HCEC 1CT (cell line): Measurements from ENCODE around the gene CCL11.

Source experiments
- DNase-seq: peaks from one replicate; pipeline ENCODE4 v3.0.0-alpha.2; 2017

Gene CCL11

GRCh38 chr17:34257986-34258326, 27.6 kb upstream of the CCL11 start:
- DNase-seq: no peak

- peak; percentile 47 for DNase-seq
Measured at GRCh38 chr17:34259146-34259545, 26.4 kb upstream of the CCL11 start.

GRCh38 chr17:34260861-34261260, 24.7 kb upstream of the CCL11 start:
- no peak for DNase-seq

- DNase-seq: no peak
Measured at GRCh38 chr17:34261568-34262337, 23.8 kb upstream of the CCL11 start.

GRCh38 chr17:34265711-34266110, 19.8 kb upstream of the CCL11 start:
- peak; percentile 24 for DNase-seq

GRCh38 chr17:34269969-34270368, 15.6 kb upstream of the CCL11 start, which contains the start of gene CCL7:
Gene CCL7 (plus strand): TSS chr17:34270221. CDS start chr17:34270291, 70 bp downstream.
- peak; percentile 75 for DNase-seq

GRCh38 chr17:34275881-34276280, 9.7 kb upstream of the CCL11 start:
- DNase-seq: peak; percentile 95

GRCh38 chr17:34276826-34277225, 8.7 kb upstream of the CCL11 start:
- DNase-seq: no peak

GRCh38 chr17:34283571-34283970, 2.0 kb upstream of the CCL11 start:
- no peak for DNase-seq

GRCh38 chr17:34287875-34288274, 2.3 kb downstream of the CCL11 start:
- no peak for DNase-seq

GRCh38 chr17:34290586-34290985, 5.0 kb downstream of the CCL11 start:
- no peak for DNase-seq

- DNase-seq: no peak
Measured at GRCh38 chr17:34291721-34292348, 6.3 kb downstream of the CCL11 start.

GRCh38 chr17:34299027-34299426, 13.5 kb downstream of the CCL11 start:
- no peak for DNase-seq

GRCh38 chr17:34299956-34300577, 14.5 kb downstream of the CCL11 start:
- DNase-seq: peak; percentile 86

- DNase-seq: peak; percentile 84
Measured at GRCh38 chr17:34300652-34301370, 15.3 kb downstream of the CCL11 start.

GRCh38 chr17:34301986-34302385, 16.4 kb downstream of the CCL11 start:
- DNase-seq: no peak

GRCh38 chr17:34302636-34303035, 17.1 kb downstream of the CCL11 start:
- DNase-seq: no peak

- no peak for DNase-seq
Measured at GRCh38 chr17:34303606-34304005, 18.1 kb downstream of the CCL11 start.

- no peak for DNase-seq
Measured at GRCh38 chr17:34305061-34305460, 19.5 kb downstream of the CCL11 start.

GRCh38 chr17:34305606-34306005, 20.1 kb downstream of the CCL11 start:
- no peak for DNase-seq

- peak; percentile 76 for DNase-seq
Measured at GRCh38 chr17:34306466-34306865, 20.9 kb downstream of the CCL11 start.

- peak; percentile 27 for DNase-seq
Measured at GRCh38 chr17:34307110-34307509, 21.6 kb downstream of the CCL11 start.

GRCh38 chr17:34308371-34308770, 22.8 kb downstream of the CCL11 start:
- no peak for DNase-seq
